B cell (primary cell): Measurements from ENCODE around the gene DERA. TPM values are rescaled to one million over a fixed set of nuclear protein-coding genes. Genes with fewer than 3 reads are reported as not detected.
"Not testable (repeated sequence)": the region's sequence is repeated elsewhere in the genome, so short reads cannot be mapped to it uniquely, and the experiment has no call there.

ENCODE experiments used
- ATAC-seq: fragments of 200-7000 bp; cut with Tn5 transposase; one replicate; pipeline ENCODE4 v1.10.0; 2021; ENCODE audit warnings: low read depth, mild to moderate bottlenecking, moderate number of reproducible peaks, moderate library complexity
- CTCF ChIA-PET: fragments of 350-600 bp; sonication (Branson Sonifier 250); formaldehyde crosslinking; loops from one replicate; lab custom pipeline; 2021; ENCODE audit warnings: antibody characterized with exemption, inconsistent platforms; lab: Charles Lee
- POLR2A ChIA-PET: fragments of 350-600 bp; sonication (Branson Sonifier 250); formaldehyde crosslinking; loops from one replicate; lab custom pipeline; 2021; ENCODE audit warnings: antibody characterized with exemption; lab: Charles Lee
- DNase-seq: peaks from one replicate; pipeline ENCODE4 v3.0.0; 2013
- H2AFZ ChIP-seq: 2 replicates; pipeline ENCODE4 v1.6.1; 2012; ENCODE audit warnings: mild to moderate bottlenecking, low read depth, low read length; ENCODE audit not compliant: insufficient read depth, poor library complexity, severe bottlenecking
- H3K27ac ChIP-seq, 2 donors: 1 replicate in 1 of 2; 2 replicates in 1 of 2; pipeline ENCODE4 v1.5.1; 2012 to 2013; ENCODE audit warnings: low read length in 2 of 2, mild to moderate bottlenecking in 2 of 2, moderate library complexity in 1 of 2
- H3K27me3 ChIP-seq, 4 experiments: fragments of 200-600 bp in 1 of 4; sonication (generic) in 1 of 4; replicated peaks in 1 of 4; 1 replicate in 2 of 4; 2 replicates in 2 of 4; pipeline versions ENCODE4 v1.6.1 to v1.7.0; 2013 to 2016; ENCODE audit warnings: low read length in 3 of 4, mild to moderate bottlenecking in 2 of 4, mixed read lengths in 1 of 4, moderate library complexity in 1 of 4; ENCODE audit not compliant: insufficient read depth in 4 of 4, control insufficient read depth in 3 of 4; ENCODE audit errors: control extremely low read depth in 1 of 4
- H3K36me3 ChIP-seq, 2 experiments: replicated peaks in 1 of 2; 1 replicate in 1 of 2; 2 replicates in 1 of 2; pipeline versions ENCODE4 v1.6.1 to v1.7.1; 2013; ENCODE audit warnings: low read length in 1 of 2; ENCODE audit not compliant: insufficient read depth in 2 of 2, control insufficient read depth in 1 of 2; ENCODE audit errors: control extremely low read depth in 1 of 2, extremely low read depth in 1 of 2
- H3K4me1 ChIP-seq, 2 donors: fragments of 200-600 bp in 1 of 2; sonication (generic) in 1 of 2; 1 replicate in 1 of 2; 2 replicates in 1 of 2; pipeline versions ENCODE4 v1.5.1 to v1.6.1; 2013 to 2017; ENCODE audit warnings: low read length in 2 of 2; ENCODE audit not compliant: control insufficient read depth in 2 of 2, insufficient read depth in 2 of 2
- H3K4me2 ChIP-seq: replicated peaks from 2 replicates; pipeline ENCODE3; 2012; ENCODE audit warnings: mild to moderate bottlenecking, low read depth, low read length; ENCODE audit not compliant: poor library complexity, severe bottlenecking
- H3K4me3 ChIP-seq, 5 experiments: fragments of 200-600 bp in 1 of 5; sonication (generic) in 1 of 5; 1 replicate in 3 of 5; 2 replicates in 2 of 5; pipeline versions ENCODE4 v1.5.1 to v1.7.0; 2011 to 2016; ENCODE audit warnings: low read length in 4 of 5, mild to moderate bottlenecking in 4 of 5, low read depth in 2 of 5, control low read depth in 1 of 5, moderate library complexity in 1 of 5; ENCODE audit not compliant: insufficient read depth in 1 of 5; ENCODE audit errors: control extremely low read depth in 1 of 5, extremely low read depth in 1 of 5
- H3K79me2 ChIP-seq: fragments of 200-600 bp; sonication (generic); one replicate; pipeline ENCODE4 v1.6.0; 2016; ENCODE audit warnings: low read length; ENCODE audit not compliant: control insufficient read depth, insufficient read depth
- H3K9ac ChIP-seq: fragments of 200-600 bp; sonication (generic); 2 replicates; pipeline ENCODE4 v1.6.1; 2017; ENCODE audit warnings: mild to moderate bottlenecking, low read length, moderate library complexity
- H3K9me3 ChIP-seq, 3 donors: one replicate each; pipeline versions ENCODE4 v1.6.1 to v1.7.1; 2013; ENCODE audit warnings: low read length in 2 of 3; ENCODE audit not compliant: control insufficient read depth in 2 of 3, insufficient read depth in 1 of 3; ENCODE audit errors: control extremely low read depth in 1 of 3
- H4K20me1 ChIP-seq: 2 replicates; pipeline ENCODE4 v1.6.0; 2012; ENCODE audit warnings: mild to moderate bottlenecking, low read length; ENCODE audit not compliant: insufficient read depth, control insufficient read depth, poor library complexity, severe bottlenecking
- H3K27ac Mint-ChIP-seq: one replicate; pipeline ENCODE4 v1.8.0; 2021; ENCODE audit warnings: mixed read lengths
- H3K27me3 Mint-ChIP-seq: one replicate; pipeline ENCODE4 v1.8.0; 2021; ENCODE audit warnings: mixed read lengths
- H3K4me1 Mint-ChIP-seq: one replicate; pipeline ENCODE4 v1.8.0; 2021; ENCODE audit warnings: mixed read lengths
- H3K4me3 Mint-ChIP-seq: one replicate; pipeline ENCODE4 v1.8.0; 2021; ENCODE audit warnings: mixed read lengths
- H3K9me3 Mint-ChIP-seq: one replicate; pipeline ENCODE4 v1.8.0; 2022; ENCODE audit warnings: mixed read lengths; ENCODE audit not compliant: insufficient read depth
- CTCF ChIP-seq: fragments of 200-600 bp; IDR thresholded peaks from one replicate; pipeline ENCODE4 v1.8.0; 2022; ENCODE audit warnings: antibody characterized with exemption, mild to moderate bottlenecking
- EZH2 ChIP-seq: IDR thresholded peaks from 2 replicates; pipeline ENCODE4 v1.6.1; 2012; ENCODE audit warnings: borderline replicate concordance, low read depth, mild to moderate bottlenecking, moderate library complexity, low read length; ENCODE audit not compliant: insufficient read depth, poor library complexity, severe bottlenecking
- WGBS: methylation state at CpG from one replicate; pipeline ENCODE4 v1.1.5; 2013; ENCODE audit warnings: missing lambda C conversion rate; ENCODE audit not compliant: insufficient coverage; 5-methylcytosine and 5-hydroxymethylcytosine counted together
- intact Hi-C: fragments of 100-400 bp; cut with micrococcal nuclease; formaldehyde crosslinking; loops from one replicate; pipeline ENCODE4 v1.10.0; 2022
- polyA plus RNA-seq: library from polyadenylated mRNA; depleted of rRNA; stranded (reverse); fragments of >200 nt; gene quantifications from 2 replicates; pipeline ENCODE4 v1.2.3, GENCODE V29; 2012
- total RNA-seq, 2 donors: library from RNA; stranded (reverse); fragments of 120-200 nt in 1 of 2; gene quantifications; 1 replicate in 1 of 2; 2 replicates in 1 of 2; pipeline versions ENCODE4 v1.2.3 to v1.2.4, GENCODE V29; 2013 to 2022

DERA gene
- total and polyA plus RNA-seq, 2 donors (not counting 1 experiment from before 2014, with no cell fraction given), result 9.4 to 20.5 TPM

- H3K9me3 ChIP-seq, H3K4me2 ChIP-seq, H3K4me3 Mint-ChIP-seq, ATAC-seq, H4K20me1 ChIP-seq, POLR2A ChIA-PET, H2AFZ ChIP-seq, H3K36me3 ChIP-seq, DNase-seq, H3K4me3 ChIP-seq, H3K27ac ChIP-seq, H3K27me3 Mint-ChIP-seq, H3K9me3 Mint-ChIP-seq, intact Hi-C loops, H3K27me3 ChIP-seq, H3K27ac Mint-ChIP-seq, H3K9ac ChIP-seq: not testable (repeated sequence)
- peaks cover 6 to 10% of the 10 kb centered on the region in 2 donors for H3K4me1 ChIP-seq
- peaks cover 55% of the 10 kb centered on the region for H3K79me2 ChIP-seq
- CTCF ChIA-PET, result interaction anchor here (0.6 kb wide), 1 partner anchor 323 kb away, joined by 3 read pairs; no protein-coding TSS in a partner anchor
- 89% methylated on average over 3 of the region's 5 CpGs for WGBS
- peaks cover 19% of the 10 kb centered on the region for H3K4me1 Mint-ChIP-seq
These were observed 3.0 kb downstream of the DERA start for GRCh38 chr12:15914131-15914530.

- no peak for ATAC-seq
- 98% methylated on average over 6 of the region's 7 CpGs for WGBS
- Mint-ChIP-seq H3K27ac (no peak overlapping the region), H3K4me1 (peaks cover 7% of the 10 kb centered on the region), H3K27me3 (no peaks in the 10 kb centered on the region), H3K9me3 (no peaks in the 10 kb centered on the region), H3K4me3 (no peak overlapping the region)
- Histone ChIP-seq H3K4me2 (no peak overlapping the region), H3K27ac (no peak overlapping the region), H4K20me1 (peaks cover 7% of the 10 kb centered on the region), H3K79me2 (peaks cover 64% of the 10 kb centered on the region), H3K9ac (no peak overlapping the region), H3K27me3 (no peaks in the 10 kb centered on the region), H3K36me3 (no peaks in the 10 kb centered on the region), H3K9me3 (no peaks in the 10 kb centered on the region), H2AFZ (no peak overlapping the region), H3K4me1 (no peaks in the 10 kb centered on the region), H3K4me3 (no peak overlapping the region)
- no peak for DNase-seq
- POLR2A ChIA-PET, result no interaction called here
- CTCF ChIA-PET, result no interaction called here
- intact Hi-C loops, result no loop called here
- TF ChIP-seq CTCF, result no peak
- TF ChIP-seq EZH2, result no peak
These were observed 6.9 kb downstream of the DERA start for GRCh38 chr12:15918066-15918465.
